CD4-positive, alpha-beta T cell treated with Interleukin-10 for 1 hour (primary cell): ENCODE measurements around the gene CACNA1D.

Experiments
- DNase-seq: peaks from one replicate; pipeline ENCODE4 v3.0.0-alpha.2; 2020

Gene CACNA1D

DNA sequence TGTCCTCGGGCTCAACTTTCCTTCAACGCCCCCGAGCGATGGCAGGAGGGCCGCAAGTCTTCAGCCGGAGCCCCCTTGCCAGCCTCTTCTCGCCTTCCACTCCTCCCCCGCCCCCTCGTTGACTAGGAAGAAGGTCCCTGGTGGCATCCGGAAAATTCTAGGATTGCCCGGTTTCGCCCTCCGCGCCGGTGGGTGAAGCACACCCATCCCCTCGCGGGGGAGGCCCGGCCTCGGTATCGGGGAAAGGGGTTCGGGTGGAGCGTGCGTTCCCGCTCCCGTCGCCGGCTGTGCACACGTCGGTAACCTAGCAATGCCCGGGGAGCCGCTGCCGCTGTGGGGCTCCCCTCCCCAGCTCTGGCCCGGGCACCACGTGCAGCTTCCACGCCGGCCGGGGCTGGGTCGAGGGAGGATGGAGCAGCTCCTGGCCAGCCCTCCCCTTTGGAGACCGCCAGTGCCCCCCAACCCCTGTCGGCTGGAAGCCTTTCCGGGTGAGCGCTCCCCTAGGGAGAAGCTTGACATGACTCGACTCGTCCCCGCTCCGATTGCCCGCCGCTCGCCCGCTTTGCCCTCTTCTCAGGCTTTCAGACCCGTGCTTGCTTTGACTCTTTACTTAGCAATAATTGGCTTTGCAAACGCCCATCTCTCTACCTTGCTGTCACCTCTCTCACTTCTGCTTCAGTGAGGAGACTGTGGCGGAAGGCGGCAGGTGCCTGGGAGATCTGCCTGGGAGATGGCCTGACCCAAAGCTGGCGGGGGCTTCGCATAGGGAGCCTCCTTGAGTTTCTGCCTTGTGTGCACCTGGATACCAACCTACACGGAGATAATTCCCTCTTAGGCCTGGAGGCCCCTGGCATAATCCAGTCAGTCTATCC is 1.3 kb downstream of the CACNA1D start:
- no peak for DNase-seq

DNA sequence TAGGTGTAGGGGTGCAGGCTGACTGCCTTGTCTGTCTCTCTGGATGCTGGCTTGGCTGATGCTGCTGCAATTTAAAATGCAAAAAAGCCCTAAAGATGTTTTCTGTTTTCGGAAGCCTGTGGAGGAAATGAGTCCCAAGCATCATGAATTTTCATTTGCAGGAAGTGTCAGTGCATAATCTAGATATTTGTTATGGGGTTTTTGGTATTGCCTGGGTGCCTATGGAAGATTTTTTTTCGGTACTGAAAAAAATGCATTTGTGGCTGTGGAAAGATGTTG is 1.9 kb downstream of the CACNA1D start:
- no peak for DNase-seq

DNA sequence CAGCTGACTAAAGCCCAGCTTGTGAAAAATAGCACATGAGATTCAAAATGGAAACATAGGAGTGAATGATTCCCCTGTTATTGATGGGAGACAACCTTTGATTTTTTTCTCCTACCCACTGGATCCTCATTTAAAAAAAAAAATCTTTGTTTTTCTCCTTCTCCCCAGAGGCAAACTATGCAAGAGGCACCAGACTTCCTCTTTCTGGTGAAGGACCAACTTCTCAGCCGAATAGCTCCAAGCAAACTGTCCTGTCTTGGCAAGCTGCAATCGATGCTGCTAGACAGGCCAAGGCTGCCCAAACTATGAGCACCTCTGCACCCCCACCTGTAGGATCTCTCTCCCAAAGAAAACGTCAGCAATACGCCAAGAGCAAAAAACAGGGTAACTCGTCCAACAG is 2.6 kb downstream of the CACNA1D start:
- DNase-seq, result no peak

DNA sequence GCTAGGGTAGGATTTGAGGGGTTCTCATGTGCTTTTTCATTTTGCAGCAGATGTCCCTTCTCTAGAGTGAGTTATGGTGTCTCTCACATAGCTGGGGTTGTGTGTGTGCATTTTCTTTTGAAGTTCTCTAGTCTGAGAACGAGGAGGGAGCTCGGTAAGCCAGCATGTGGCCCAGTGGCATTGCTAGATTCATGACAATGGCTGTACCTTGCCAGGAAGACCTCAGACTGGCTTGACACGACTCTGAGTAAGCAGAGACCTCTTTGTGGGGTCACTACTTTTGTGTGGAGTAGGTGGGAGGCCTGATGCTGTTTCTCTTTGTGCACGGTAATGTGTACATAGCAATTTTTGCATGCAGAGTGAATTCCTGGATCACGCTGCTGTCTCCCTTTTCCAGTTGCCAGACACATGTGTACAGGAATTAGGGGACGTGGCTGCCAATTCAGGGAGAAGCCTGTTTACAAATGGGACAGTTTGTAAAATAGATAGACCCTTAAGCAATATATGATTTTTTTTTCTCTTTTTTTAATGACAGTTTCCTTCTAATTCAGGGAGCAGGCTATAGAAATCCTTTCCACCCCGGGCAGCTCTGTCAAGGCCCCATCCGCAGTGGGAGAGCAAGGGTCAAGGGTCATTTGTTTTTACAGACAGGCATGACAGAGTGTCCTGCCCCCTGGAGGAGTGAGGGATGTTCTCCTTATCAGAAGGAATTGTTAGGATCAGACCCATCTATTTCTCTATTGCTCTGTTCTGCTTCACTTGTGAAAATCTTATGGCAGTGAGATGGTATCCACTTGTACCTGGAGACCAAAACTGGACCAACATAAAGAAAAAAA is 4.6 kb downstream of the CACNA1D start:
- no peak for DNase-seq

DNA sequence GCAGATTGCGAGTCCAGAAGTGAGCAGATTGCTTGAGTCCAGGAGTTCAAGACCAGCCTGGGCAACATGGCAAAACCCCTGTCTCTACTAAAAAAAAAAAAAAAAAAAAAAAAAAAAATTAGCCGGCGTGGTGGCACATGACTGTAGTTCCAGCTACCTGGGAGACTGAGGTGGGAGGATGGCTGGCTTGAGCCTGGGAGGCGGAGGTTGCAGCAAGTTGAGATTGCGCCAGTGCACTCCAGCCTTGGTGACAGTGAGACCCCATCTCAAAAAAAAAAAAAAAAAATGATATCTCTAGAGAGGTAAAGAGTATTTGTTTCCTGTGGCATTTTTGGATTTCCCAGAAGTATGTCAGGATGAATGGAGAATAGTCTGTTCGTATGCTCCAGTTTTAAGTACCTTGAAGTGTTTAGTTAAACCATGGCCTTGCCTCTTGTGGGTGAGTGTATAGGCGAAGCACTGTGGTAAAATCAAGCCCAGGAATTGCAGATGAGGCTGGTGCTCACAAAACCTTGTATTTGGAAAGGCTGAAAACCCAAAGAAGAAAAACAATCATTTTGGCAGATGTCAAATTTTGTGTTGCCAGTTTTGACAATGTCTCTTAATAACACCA is 5.9 kb downstream of the CACNA1D start:
- no peak for DNase-seq

DNA sequence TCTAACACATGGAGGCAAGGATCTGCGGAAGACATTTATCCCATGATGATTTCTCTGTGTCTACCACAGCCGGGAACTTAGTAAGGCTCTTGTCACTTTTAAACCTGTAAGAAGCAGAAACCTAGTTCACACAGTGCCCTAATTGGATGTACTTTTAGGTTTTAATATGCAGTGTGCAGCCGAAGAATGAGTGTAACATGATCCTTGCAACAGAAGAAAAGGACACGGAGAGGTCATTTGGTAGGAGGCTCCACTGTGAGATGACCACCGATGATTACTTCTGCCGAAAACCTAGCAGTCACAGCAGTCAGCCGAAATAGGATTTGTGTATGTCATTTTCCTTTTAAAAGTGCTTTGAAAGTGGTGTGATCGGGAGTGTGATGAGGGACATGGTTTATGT is 6.8 kb downstream of the CACNA1D start:
- DNase-seq, result no peak

DNA sequence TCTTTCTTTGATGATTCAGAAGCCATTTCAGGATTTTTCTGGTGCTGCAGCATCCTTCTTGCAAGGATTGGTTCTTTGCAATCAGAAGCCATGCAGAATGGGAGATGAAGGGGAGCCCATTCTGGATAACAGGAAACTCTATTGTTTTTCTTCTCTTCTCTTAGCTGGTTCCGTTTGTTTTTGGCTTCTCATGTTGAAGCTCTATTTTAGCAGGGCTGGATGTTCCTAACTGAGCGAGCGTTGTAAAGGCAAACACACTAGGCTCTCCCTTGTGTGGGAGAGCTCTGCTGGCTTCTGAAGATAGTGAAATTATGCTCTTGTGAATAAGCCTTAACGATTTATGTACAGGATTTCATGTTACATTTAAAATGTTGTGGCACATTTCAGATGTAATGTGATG is 8.3 kb downstream of the CACNA1D start:
- DNase-seq, result no peak

DNA sequence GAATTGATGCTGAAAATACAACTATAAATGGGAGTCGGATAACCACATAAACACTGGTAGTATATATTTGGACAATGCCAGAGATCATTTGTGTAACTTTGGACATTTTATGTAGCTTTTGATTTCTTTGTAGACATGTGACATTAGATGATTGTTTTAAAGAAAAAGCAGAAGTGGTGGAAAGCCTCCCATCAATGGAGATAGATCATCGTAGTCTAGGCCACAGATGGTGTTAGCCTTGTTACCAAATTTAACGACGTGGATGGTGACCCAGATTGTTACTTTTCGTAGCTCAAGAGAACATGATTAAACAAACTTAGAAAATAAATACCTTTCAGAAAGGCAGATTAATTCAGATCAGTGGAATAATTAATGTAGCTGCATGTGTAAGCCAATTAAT is 8.8 kb downstream of the CACNA1D start:
- no peak for DNase-seq

DNA sequence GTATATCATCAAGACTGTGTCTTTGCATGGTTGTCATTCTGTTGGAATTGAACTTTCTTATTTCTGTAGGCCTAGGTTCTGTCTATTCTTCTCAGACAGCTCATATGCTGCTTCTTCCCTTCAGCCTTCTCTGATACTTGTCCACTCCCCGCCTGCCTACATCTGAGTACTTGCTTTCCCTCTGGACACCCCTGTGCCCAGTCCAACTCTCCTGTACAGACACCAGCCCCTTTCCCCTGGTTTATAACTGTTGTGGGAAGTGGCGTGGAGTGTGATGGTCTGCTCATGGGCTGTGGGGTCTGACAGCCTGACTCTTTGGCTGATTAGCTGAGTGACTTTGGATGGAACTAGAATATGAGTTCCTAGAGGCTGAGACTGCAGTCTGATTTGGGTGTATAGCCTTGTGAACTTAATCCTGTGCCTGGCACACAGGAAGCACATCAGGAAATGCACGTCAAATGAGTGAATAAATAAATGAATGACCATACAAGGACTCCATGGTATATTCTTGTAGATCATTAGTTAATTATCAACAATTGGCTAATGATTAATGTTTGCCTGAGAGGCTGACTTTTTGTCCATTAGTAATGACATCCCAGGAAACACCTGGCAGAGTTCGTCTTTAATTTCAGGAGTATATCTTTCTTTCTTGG is 11.8 kb downstream of the CACNA1D start:
- no peak for DNase-seq

DNA sequence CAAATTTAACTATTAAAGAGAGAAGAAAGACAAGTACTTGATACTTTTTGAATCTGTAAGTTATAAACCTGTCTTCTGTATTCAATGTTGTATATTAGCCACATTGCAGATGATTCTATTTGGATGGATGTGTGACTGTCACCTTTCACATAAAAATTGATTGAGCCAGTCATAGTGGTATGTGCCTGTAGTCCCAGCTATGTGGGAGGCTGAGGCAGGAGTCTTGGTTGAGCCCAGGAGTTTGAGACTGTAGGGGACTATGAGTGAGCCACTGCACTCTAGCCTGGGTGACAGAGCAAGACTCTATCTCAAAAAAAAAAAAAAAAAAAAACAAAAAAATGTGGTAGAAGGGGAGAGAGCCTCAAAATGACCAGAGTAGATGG is 12.3 kb downstream of the CACNA1D start:
- DNase-seq, result no peak

DNA sequence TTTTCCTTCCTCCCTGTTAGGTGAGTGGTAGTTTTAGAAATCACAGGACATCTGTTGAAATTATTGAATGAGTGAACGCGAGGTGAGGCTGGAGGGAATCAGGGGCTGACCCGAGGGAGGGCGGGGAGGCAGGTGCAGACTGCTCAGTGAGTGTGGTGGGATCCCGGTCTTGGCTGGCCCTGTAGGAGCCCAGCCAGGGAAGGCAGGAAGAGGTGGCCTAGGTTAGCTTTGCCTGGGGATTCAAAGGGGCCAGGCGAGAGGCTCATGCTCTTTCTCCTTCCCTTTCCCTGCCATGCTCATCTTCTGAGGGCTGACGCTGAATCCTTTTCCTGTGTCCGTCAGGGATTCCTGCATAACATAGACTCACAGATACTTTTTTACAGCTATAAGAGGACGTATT is 15.1 kb downstream of the CACNA1D start:
- DNase-seq, result no peak

DNA sequence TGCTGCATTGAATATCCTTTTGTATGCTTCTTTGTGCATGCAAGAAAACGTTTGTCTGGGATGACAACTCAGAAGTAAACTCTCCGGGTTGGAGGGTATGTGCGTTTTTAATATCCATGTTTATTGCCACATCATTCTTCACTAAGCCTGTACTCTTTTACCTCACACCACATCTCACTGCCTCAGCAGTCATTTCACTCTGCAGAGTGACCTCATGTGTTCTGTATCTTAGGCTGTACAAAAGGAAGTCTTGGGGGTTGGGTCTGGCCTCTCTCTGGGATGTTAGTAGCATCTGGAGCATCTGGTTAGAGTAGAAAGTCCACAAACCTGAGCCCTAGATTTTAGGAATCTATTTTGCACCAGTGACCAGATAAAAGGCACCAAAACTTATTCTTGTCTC is 16.1 kb downstream of the CACNA1D start:
- no peak for DNase-seq

DNA sequence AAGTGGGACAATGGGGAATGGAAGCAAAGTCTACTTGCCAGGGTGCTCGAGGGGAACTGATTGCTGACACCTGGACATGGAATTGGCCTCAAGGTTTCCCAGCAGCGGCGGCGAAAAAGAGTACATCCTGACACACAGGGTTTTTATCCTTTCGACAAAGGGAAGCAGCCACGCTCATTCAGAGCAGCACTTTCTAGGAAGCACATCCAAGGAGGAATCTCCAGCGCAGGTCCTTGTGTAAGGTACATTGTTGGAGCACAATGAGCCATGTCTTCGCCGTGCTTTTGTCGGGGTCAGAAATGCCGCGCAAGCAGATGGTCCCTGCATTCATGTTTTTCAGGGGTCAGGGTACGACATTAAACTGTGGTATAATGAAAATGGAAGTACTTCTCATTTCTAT is 16.8 kb downstream of the CACNA1D start:
- no peak for DNase-seq

DNA sequence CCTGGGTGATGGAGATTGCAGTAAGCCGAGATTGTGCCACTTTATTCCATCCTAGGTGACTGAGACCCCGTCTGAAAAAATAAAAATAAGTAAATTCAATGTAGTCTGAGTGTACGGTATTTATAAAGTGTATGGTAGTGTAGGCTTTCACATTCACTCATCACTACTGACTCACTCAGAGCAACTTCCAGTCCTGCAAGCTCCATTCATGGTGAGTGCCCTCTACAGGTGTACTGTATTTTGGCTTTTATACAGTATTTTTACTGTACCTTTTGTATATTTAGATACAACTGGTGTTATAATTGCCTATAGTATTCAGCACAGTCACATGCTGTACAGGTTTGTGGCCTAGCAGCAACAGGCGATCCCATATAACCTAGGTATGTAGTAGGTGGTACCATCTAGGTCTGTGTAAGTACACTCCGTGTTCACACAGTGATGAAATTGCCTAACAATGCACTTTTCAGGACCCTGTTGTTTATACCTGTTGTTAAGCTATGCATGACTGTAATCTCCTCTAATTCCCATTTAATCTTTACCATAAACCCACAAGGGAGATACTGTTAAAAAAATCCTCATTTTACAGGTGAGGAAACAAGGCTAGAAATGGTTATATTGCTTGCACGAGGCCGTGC is 19.3 kb downstream of the CACNA1D start:
- DNase-seq, result no peak

DNA sequence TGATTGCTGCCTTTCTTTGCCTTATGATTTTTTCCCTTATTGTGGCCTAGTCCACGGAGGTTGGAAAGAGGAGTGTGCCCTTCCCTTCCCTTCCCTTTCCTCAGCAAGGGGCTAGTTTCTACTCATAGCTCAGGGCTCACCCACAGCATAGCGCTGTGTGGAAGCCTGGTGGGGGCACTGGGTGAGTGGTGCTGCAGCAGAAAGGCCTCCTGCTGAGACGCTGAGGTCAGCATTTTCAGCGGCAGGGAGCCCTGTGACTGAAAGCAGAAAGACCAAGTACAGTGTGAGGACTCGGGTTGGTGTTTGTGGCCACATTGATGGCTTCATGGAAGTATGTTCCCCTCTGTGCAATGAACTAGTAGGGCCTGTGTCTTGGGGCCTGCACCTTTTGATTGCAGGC is 21.9 kb downstream of the CACNA1D start:
- no peak for DNase-seq

DNA sequence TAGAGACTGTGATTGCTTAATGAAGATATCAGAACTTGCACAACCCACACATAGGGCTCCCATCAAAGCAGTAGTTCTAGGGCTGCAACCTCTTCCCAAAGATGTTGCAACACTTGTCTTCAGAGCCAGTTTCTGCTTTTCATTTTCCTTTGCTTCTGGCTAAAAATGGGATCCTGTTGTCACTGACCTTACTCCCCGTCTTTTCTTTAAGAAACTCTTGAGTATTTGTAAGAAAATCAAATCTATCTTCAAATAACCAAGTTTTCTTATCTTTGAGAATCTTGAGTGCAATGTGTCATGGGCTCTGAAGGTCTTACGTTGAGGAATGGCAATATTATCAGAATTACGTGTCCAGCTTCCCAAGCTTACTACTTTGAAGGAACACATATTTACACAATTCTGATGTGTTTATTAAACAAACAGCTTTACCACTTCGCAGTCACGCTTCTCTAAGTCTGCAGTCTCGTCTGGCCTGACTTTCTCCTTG is 24.1 kb downstream of the CACNA1D start:
- no peak for DNase-seq

DNA sequence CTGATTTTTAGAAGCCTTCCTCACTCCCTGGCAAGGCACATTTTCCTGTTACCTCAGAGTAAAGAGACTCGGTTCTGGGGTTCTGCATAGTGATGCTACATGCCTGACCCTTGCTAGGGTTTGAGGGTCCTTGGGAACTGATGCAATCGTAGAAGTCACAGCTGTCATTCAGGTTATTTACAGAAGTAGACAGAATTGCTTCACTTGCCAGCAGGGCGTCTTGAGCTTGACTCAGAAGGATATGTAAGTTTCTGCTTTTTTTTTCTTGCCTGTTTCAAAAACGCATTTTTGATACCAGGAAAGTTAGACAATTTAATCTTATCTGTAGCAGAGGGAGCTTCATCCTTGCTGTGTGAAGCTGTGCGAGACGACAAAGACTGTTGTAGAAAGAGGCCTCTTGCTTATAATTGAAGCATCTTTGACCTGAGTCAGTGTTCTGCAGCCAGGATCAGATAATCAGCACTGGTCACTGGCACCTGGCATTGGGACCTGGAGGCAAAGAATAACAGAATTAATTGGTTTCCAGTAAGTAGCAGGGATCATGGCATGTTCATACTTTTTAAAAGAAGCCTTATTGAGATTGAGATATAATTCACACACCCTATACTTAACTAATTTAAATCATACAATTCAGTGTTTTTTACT is 24.8 kb downstream of the CACNA1D start:
- DNase-seq, result no peak

DNA sequence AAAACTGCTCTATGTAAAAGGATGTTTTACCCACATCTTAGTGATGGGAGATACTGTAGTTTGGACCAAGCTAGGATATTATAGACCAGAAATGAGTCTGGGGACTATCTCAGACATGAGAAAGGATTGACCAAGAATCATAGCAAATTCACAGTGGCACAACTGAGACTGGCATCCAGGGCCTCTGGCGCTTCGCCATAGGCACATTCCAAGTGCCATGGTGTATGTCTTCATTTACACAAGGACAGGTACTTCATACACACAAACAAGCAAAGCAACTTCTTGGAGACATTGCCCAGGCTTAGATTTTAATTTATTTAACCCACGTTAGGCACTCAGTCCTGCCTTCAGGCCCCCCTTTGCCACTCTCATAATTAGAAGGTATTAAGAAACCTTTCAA is 28.9 kb downstream of the CACNA1D start:
- no peak for DNase-seq

DNA sequence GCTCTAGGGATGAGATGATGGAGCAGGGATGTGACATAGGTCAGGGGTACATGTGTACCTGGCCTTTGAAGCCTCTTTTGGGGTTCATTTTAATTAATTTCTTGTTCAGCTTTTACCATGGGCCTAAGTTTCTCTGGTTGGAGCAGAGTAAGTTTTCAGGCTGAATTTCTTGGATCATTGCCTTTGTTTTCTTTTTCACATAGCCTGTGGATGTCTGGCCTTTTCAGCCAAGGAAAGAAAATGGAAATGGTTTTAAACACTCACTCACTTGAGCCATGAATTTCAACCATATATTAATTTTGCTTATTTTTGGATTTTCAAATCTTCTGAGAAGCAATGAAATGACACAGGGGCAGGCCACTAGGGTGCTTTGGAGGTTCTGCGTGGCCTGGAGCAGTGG is 30.2 kb downstream of the CACNA1D start:
- DNase-seq, result no peak

DNA sequence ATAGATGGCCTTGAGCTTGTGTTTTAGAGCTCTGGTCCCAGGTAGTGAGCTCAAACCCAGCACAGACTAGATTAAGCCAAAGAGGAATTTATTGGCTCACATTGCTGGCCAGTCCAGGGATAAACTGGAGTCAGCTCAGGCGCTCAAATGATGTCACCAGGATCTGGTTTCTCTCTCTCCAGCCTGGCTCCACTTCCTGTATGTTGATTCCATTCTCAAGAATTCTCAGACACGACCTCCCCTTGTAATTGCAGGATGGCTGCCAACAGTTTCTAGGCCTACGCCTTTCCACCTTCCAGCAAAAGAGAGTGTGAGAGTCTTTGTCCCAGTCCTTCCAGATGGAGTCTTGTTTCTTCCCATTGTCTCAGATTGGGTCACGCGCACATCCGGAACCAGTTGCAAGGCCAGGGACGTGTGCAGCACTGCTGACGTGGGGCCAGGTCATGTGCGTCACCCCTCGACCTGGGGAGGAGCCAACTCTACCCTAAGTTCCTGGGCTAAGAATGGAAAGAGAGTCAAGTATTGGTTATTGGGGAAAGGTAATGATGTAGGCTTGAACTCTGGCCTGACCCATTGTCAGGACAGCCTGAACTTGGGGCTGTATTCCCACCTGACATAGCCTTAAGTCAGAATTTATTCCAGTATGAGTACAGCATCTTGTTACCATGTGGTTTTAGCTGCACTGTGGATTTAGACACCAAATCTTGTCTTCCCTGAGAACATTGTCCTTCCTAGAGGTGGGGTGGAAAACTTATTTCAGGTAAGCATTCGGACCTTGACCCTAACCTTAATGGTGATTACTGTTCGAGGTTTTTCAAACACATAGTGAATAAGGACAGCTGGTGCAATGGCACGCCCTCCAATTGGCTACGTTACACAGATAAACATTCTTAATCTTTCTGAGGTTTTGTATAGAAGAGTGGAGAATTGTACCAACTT is 31.6 kb downstream of the CACNA1D start:
- DNase-seq, result no peak

DNA sequence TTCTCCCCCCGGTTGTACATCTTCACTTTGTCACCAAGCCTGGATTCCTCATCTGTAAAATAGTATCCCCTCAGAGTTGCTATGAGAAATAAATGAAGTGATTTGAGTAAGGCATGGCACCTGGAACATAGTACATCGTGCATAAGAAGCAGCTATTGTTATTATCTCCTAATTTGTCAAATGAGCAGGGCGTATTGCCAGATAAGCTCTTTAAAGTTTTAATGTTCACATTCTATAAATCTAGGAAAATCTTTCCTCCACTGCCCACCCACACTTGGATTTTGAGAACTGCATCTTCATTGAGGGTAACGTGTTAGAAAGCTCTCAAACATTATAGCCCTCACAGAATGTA is 32.3 kb downstream of the CACNA1D start:
- no peak for DNase-seq
